HPDE6-E6E7 (cell line): Measurements from ENCODE around the gene CRMP1.
A peak's percentile ranks its signal among the peaks of the same experiment; 100 is the strongest.
"Not testable (repeated sequence)": the region's sequence is repeated elsewhere in the genome, so short reads cannot be mapped to it uniquely, and the experiment has no call there.

Experiments used
- DNase-seq: peaks from one replicate; pipeline ENCODE4 v3.0.0; 2011; ENCODE audit warnings: missing footprints; ENCODE audit errors: extremely low spot score

CRMP1 gene

DNA sequence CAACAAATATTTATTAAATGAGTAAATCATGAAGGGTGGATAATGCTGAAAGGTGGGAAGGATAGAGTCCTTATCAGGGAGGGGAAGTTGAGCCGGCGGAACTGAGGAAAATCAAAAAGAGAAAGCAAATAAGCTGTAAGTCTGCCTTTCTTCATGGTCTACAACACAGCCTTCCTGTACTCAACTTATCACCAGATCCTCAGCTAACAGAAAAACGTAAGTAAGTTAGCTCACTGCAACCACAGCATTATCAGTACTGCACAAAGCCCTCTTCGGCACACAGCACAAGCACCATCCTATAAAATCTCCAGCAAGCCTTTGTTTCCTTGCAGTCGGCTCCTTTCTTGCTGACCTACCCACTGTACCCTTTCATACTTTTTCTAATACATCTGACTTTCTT, 70.3 kb downstream of the CRMP1 start:
- no peak for DNase-seq

DNA sequence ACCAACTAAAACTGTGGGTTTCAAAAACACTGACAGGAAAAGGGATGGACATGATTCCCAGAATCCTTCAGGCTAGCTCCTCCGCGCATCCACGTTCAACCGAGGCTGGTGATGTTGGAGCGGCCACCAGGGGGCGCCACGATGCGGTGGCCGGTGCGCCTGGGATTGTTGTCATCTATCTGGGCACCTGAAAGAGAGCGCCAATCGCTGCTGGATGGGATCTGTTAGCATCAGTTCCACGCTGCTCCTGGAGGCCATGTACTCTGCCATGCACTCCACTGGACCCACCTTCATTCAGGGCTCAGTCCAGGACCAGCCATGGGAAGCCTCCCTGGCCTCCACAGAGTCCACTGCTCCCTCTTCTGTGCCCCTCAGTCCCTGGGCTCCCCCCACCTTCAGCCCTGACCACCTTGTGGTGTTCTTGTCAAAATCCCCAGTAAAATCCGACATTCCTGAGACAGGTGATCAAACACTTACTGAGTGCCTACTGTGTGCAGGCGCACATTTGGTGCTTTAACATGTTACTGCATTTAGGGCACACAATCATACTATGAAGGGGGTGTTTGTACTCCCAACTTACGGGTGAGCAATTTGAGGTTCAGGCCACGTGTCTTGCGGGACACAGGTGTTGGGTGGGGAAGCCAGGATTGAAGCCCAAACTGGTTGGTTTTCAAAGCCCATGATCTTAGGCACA, 71.1 kb downstream of the CRMP1 start:
- DNase-seq = no peak

DNA sequence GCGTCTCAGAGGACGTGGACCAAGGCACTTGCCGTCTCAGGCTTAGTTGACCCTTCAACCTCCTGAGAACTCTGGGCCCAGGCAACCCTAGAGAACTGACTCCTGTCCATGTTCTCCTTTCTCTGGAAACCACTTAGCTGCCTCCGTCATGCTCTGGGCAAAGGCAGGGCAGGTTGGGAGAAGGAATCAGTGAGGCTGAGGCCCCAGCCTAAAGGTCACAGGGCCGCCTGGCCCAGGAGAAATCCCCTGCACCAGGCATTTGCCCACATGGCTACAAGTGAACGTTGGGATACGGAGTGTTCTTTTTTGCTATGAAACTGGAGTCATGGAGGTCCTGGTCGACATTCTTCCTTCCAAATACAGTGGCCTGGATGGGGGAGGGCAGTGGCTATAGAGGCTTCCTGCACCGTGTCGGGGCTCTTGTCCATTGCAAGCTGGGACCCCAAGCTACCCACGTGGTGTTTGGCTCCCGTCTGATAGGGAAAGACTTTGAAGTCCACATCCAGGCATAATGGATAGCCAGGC, 76.0 kb downstream of the CRMP1 start:
- DNase-seq = no peak

GRCh38 chr4:5816101-5816500, 76.8 kb downstream of the CRMP1 start:
- DNase-seq = no peak

DNA sequence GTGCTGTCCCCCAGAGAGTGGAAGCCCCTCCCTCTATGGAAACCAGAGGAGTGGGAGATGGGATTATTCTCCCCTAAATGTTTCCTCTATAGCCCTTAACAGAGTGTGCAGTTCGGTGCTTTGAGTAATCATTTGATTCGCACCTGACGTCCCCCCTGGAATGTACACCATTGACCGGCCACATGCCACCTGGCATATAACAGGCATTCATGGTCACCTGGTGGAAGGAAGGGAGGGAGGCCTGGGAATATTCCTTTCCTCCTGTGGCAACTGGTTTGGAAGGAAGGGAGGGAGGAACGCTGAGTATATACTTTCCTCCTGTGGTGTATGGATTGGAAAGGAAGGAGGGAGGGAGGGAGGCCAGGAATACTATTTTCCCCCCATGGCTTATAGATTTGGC, 77.2 kb downstream of the CRMP1 start:
- DNase-seq = no peak

- no peak for DNase-seq
Observed at GRCh38 chr4:5814421-5814820, 78.5 kb downstream of the CRMP1 start.

DNA sequence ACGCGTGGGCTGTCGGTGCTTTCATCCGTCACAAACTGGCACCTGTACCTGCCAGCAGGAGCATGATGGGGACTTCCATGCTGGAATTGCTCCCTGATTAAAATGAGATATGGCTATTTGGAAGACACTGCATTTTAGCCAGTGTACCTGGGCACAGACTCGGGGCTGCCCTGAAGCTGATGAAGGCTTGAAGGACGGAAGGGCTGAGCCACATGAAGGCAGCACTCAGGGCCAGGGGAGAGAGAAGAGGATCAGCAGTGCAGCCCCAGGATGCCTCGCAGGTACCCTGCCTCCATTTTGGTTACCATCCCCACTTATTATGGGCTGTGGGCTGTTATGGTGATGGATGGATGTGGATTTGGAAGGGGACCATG, 79.0 kb downstream of the CRMP1 start:
- no peak for DNase-seq

- peak; percentile 54 for DNase-seq
Observed at GRCh38 chr4:5812506-5813229, 80.2 kb downstream of the CRMP1 start.

GRCh38 chr4:5812057-5812456, 80.8 kb downstream of the CRMP1 start:
- DNase-seq = not testable (repeated sequence)

DNA sequence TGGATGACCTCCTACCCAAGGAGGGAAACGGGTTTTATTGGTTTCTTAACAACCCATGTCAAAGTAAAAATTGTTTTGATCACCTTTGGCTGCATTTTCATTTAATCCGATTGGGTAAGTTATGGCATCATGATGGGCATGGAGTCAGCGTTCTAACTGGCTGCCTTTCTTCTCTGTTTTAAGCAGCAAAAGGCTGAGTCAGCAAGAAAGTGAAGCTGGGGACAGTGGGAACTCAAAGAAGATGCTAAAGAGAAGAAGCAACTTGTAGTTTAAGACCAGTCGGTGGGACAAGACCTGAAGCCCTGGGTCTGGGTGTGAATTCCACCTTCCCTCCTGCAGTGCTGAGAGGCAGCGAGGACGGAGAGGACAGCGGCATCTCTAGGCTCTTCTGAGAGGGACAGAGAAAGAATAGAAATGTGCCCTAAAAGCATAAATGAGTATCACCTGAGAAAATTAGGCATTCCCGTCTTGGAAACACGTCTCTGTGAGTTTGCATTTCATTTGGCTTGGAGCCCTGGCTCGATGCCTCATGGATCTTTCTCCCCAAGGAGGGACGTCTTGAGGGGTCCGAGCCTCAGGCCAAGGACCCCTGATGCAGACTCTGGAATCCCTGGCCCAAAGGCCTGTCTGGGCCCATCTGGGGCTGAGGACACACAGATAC, 82.0 kb downstream of the CRMP1 start:
- no peak for DNase-seq

- no peak for DNase-seq
Observed at GRCh38 chr4:5810151-5810550, 82.7 kb downstream of the CRMP1 start.

DNA sequence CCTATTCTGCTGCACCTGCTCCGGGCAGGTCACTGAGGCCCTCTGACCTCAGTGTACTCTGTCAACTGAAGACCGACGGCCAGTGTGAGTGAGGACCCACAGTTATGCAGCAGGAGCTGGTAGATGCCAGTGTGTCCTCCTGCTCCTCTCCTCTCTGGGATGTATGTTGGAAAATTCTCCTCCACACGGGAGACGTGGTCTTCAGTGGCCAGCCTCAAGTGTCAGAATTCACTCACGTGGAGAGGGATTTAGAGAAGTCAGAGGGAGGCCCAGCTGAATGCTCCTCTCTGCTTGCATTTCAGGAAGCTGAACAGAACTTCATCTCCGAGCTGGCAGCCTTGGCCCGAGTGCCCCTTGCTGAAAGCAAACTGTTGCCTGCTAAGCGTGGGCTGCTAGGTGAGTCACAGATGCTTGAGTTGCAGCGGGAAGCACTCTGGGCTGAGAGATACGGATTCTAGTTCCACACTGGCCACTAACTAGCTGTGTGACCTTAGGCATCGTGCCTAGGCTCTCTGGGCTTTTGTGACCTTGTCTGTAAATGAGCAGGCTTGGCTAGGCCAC, 83.6 kb downstream of the CRMP1 start:
- DNase-seq = no peak

DNA sequence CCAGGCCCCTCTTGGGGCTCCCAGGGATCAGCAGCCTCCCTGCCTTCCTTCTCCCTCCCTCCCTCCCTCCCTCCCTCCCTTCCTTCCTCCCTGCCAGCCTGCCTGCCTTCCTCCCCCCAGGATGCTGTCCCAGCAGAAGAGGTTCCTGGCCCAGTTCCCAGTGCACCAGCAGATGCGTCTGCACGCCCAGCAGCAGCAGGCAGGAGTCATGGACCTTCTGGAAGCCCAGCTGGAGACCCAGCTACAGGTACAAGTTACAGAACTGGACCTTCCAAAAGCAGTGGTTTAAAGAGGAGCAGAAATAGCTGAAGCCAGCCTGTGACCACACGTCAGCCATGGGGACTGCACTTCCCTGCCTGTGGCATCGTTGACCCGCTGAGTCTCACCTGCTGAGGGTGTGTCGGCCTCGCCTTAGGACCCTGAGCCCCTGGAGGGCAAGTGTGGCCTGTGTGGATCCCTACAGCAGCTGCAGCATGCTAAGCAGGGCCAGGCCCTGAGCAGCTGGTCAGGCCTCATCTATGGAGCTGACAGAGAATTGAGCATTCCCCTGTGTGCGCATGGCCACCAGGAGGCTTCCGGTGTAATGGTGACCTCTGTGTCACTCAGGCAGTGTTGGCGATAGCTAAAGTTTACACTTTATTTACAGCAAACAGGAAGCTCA, 84.7 kb downstream of the CRMP1 start:
- no peak for DNase-seq

- no peak for DNase-seq
Observed at GRCh38 chr4:5805270-5805669, 87.6 kb downstream of the CRMP1 start.

- DNase-seq = no peak
Observed at GRCh38 chr4:5804656-5805055, 88.2 kb downstream of the CRMP1 start.

GRCh38 chr4:5802565-5802964, 90.3 kb downstream of the CRMP1 start:
- DNase-seq = no peak

DNA sequence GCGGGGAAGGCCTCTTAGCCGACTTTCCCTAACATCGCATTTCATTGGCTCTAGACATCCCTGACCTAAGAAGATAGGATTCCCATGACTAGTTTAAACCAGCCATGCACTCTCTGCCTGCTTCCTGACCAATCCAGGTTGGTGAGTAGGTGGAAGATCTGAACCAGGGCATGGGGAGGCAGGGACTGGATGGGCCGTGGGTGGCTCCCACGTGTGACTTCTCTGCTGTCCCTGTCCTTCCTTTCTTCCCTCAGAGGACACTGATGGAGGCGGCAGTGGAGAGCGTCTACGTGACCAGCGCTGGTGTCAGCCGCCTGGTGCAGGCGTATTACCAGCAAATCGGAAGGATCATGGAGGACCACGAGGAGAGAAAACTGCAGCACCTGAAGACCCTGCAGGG, 91.2 kb downstream of the CRMP1 start:
- no peak for DNase-seq

GRCh38 chr4:5800496-5800895, 92.4 kb downstream of the CRMP1 start:
- DNase-seq = no peak

GRCh38 chr4:5799406-5799805, 93.5 kb downstream of the CRMP1 start:
- no peak for DNase-seq

GRCh38 chr4:5798946-5799345, 93.9 kb downstream of the CRMP1 start:
- no peak for DNase-seq

DNA sequence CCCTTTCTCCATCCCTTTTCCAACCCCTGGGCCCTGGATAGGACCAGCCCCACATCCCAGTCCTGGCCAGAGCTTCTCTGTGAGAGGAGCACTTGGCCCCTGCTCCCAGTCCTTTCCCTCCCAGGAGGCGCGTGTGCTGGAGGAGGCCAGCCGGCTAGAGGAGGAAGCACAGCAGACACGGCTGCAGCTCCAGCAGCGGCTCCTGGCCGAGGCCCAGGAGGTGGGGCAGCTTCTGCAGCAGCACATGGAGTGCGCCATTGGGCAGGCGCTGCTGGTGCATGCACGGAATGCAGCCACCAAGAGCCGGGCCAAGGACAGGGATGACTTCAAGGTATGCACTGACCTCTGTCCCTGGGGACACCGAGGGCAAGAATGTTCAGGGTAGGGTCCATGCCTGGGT, 94.4 kb downstream of the CRMP1 start:
- DNase-seq = no peak

GRCh38 chr4:5797866-5798265, 95.0 kb downstream of the CRMP1 start:
- DNase-seq = no peak
